HEK293 (cell line): Measurements from ENCODE around the gene NARF.

Source experiments
- CTCF ChIA-PET: fragments of 350-600 bp; formaldehyde crosslinking; extraction: SDS; loops from one replicate; lab custom pipeline; 2021; ENCODE audit warnings: antibody characterized with exemption; lab: Yijun Ruan, JAX
- POLR2A ChIA-PET: fragments of 300-600 bp; formaldehyde crosslinking; extraction: SDS; loops from one replicate; lab custom pipeline; 2020; ENCODE audit warnings: antibody characterized with exemption, inconsistent platforms; lab: Yijun Ruan, JAX
- H3K27ac ChIP-seq: fragments of 200-500 bp; sonication (Bioruptor generic); 2 replicates; pipeline ENCODE4 v1.5.1; 2014; ENCODE audit warnings: low read depth, low read length, control low read depth, inconsistent platforms; ENCODE audit errors: extremely low read depth
- H3K36me3 ChIP-seq, 2 experiments: fragments of 200-500 bp in 1 of 2; sonication (Bioruptor generic) in 1 of 2; 1 replicate in 1 of 2; 2 replicates in 1 of 2; pipeline ENCODE4 v1.5.1; 2014 to 2017; ENCODE audit warnings: inconsistent platforms in 2 of 2, low read length in 2 of 2; ENCODE audit not compliant: control insufficient read depth in 2 of 2, insufficient read depth in 1 of 2
- H3K4me1 ChIP-seq: fragments of 200-500 bp; sonication (Bioruptor generic); 2 replicates; pipeline ENCODE4 v1.5.1; 2014; ENCODE audit warnings: mild to moderate bottlenecking, low read length, inconsistent platforms; ENCODE audit not compliant: control insufficient read depth, insufficient read depth
- H3K4me3 ChIP-seq: 2 replicates; pipeline ENCODE4 v1.5.1; 2011; ENCODE audit warnings: low read depth, mild to moderate bottlenecking, control low read depth, low read length, moderate library complexity
- H3K9me3 ChIP-seq: fragments of 200-500 bp; sonication (Bioruptor generic); 2 replicates; pipeline ENCODE4 v1.5.1; 2014; ENCODE audit warnings: low read depth, low read length, inconsistent platforms; ENCODE audit not compliant: control insufficient read depth, insufficient read depth
- ATF2 ChIP-seq: fragments of 450-650 bp; formaldehyde crosslinking; IDR thresholded peaks from 2 replicates; pipeline ENCODE4 v1.5.1; 2016; ENCODE audit warnings: missing biosample characterization, missing genetic modification characterization, low read depth
- HOXD13 ChIP-seq: sonication (generic); formaldehyde crosslinking; IDR thresholded peaks from 2 replicates; pipeline ENCODE4 v1.8.0; 2022; ENCODE audit warnings: missing genetic modification reagents, borderline replicate concordance
- KLF17 ChIP-seq: fragments of 450-650 bp; formaldehyde crosslinking; IDR thresholded peaks from 2 replicates; pipeline ENCODE4 v1.5.1; 2016; ENCODE audit warnings: missing biosample characterization, missing genetic modification characterization
- PRDM4 ChIP-seq: fragments of 450-650 bp; formaldehyde crosslinking; IDR thresholded peaks from 2 replicates; pipeline ENCODE4 v1.5.1; 2017; ENCODE audit warnings: missing biosample characterization, missing genetic modification characterization
- SP7 ChIP-seq: fragments of 450-650 bp; formaldehyde crosslinking; IDR thresholded peaks from 2 replicates; pipeline ENCODE4 v1.5.1; 2016; ENCODE audit warnings: missing biosample characterization, missing genetic modification characterization
- TCF7L2 ChIP-seq: IDR thresholded peaks from 2 replicates; pipeline ENCODE4 v1.6.1; 2011; ENCODE audit warnings: low read depth, mild to moderate bottlenecking, inconsistent platforms, low read length, moderate library complexity, borderline replicate concordance
- ZBTB17 ChIP-seq: fragments of 450-650 bp; formaldehyde crosslinking; IDR thresholded peaks from 2 replicates; pipeline ENCODE4 v1.5.1; 2016; ENCODE audit warnings: missing biosample characterization, missing genetic modification characterization
- ZFHX2 ChIP-seq: fragments of 450-650 bp; formaldehyde crosslinking; conservative IDR thresholded peaks from 2 replicates; pipeline ENCODE4 v1.5.1; 2016; ENCODE audit warnings: missing biosample characterization, missing genetic modification characterization
- ZFP3 ChIP-seq: fragments of 450-650 bp; formaldehyde crosslinking; IDR thresholded peaks from 2 replicates; pipeline ENCODE4 v1.5.1; 2016; ENCODE audit warnings: low read depth, missing biosample characterization, missing genetic modification characterization
- ZNF10 ChIP-seq: fragments of 450-650 bp; formaldehyde crosslinking; IDR thresholded peaks from 2 replicates; pipeline ENCODE4 v1.5.1; 2017; ENCODE audit warnings: missing biosample characterization, missing genetic modification characterization
- ZNF174 ChIP-seq: fragments of 450-650 bp; formaldehyde crosslinking; IDR thresholded peaks from 2 replicates; pipeline ENCODE4 v1.5.0; 2017; ENCODE audit warnings: missing biosample characterization, mild to moderate bottlenecking, missing genetic modification characterization
- ZNF214 ChIP-seq: fragments of 450-650 bp; formaldehyde crosslinking; IDR thresholded peaks from 2 replicates; pipeline ENCODE4 v1.5.1; 2017; ENCODE audit warnings: missing biosample characterization, mild to moderate bottlenecking, missing genetic modification characterization, borderline replicate concordance
- ZNF302 ChIP-seq: fragments of 450-650 bp; formaldehyde crosslinking; IDR thresholded peaks from 2 replicates; pipeline ENCODE4 v1.5.1; 2016; ENCODE audit warnings: missing biosample characterization, missing genetic modification characterization, low read depth
- ZNF37A ChIP-seq: fragments of 450-650 bp; IDR thresholded peaks from 2 replicates; pipeline ENCODE4 v1.5.1; 2018; ENCODE audit warnings: missing biosample characterization, missing genetic modification characterization
- ZNF423 ChIP-seq: fragments of 450-650 bp; formaldehyde crosslinking; IDR thresholded peaks from 2 replicates; pipeline ENCODE4 v1.5.1; 2016; ENCODE audit warnings: missing biosample characterization, missing genetic modification characterization
- ZNF426 ChIP-seq: fragments of 450-650 bp; formaldehyde crosslinking; IDR thresholded peaks from 2 replicates; pipeline ENCODE4 v1.5.1; 2017; ENCODE audit warnings: missing biosample characterization, missing genetic modification characterization, mild to moderate bottlenecking, inconsistent platforms, moderate library complexity
- ZNF624 ChIP-seq: fragments of 450-650 bp; formaldehyde crosslinking; IDR thresholded peaks from 2 replicates; pipeline ENCODE4 v1.5.1; 2017; ENCODE audit warnings: missing biosample characterization, missing genetic modification characterization
- ZNF76 ChIP-seq: fragments of 450-650 bp; formaldehyde crosslinking; IDR thresholded peaks from 2 replicates; pipeline ENCODE4; 2016; ENCODE audit warnings: low read depth, missing biosample characterization, missing genetic modification characterization, borderline replicate concordance

Gene NARF

DNA sequence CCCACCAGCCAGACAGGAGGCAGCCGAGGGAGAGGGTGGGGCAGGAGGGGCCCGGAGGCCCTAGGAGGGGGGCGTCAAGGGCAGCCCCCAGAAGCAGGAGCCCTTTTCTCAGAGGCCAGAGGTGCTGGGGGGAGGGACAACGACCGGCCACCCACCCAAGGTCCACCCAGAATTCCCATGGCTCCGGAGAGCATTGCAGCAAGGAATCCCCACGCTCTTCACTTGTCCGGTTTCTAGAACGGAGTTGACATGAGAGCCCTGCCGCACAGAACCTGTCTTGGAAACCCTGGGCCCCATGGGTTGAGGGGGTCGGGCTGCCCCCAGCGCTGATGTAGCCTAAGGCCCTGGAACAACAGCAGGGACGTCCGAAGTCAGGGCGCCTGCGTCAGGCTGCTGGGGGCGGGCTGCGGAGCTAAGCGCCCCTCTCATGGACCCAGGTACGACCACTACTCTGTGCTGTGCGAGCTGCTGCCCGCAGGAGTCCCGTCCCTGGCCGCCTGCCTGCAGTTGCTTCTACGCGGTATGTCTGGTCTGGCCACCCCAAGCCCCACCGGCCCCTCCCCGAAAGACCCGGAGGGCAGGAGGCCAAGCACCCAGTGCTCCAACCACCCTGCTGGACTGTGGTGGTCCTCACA is 19.2 kb upstream of the NARF start:
- H3K27ac ChIP-seq: no peak overlapping the region
- no peak overlapping the region for H3K4me3 ChIP-seq
- H3K36me3 ChIP-seq: peaks cover 0 to 52% of the 10 kb centered on the region in 2 experiments; a peak in 1 of 3 replicates
- POLR2A ChIA-PET: no interaction called here
- CTCF ChIA-PET: interaction anchor here (0.5 to 2.0 kb wide), 2 partner anchors 15 to 140 kb away, joined by 3 to 8 read pairs; no protein-coding TSS in a partner anchor
- TF ChIP-seq TCF7L2: no peak
- no peak for TF ChIP-seq ZNF174
- TF ChIP-seq ZNF302: no peak
- TF ChIP-seq PRDM4 (tag by site-specific recombination): no peak
- no peak for TF ChIP-seq ZFP3 (tag by site-specific recombination)
- TF ChIP-seq ZFHX2 (tag by site-specific recombination): no peak
- TF ChIP-seq ZNF423 (tag by site-specific recombination): no peak
- no peak for TF ChIP-seq KLF17
- no peak for TF ChIP-seq ATF2
- no peak for TF ChIP-seq ZNF214 (tag by site-specific recombination)
- TF ChIP-seq SP7 (tag by site-specific recombination): no peak
- no peak for TF ChIP-seq ZBTB17
- no peak for TF ChIP-seq ZNF76 (tag by site-specific recombination)
- TF ChIP-seq ZNF10 (tag by site-specific recombination): no peak
- no peak for TF ChIP-seq ZNF624 (tag by site-specific recombination)
- TF ChIP-seq ZNF426 (tag by site-specific recombination): no peak
- H3K9me3 ChIP-seq: no peaks in the 10 kb centered on the region
- H3K4me1 ChIP-seq: no peaks in the 10 kb centered on the region

- CTCF ChIA-PET: interaction anchor here (2.0 kb wide), 1 partner anchor 15 kb away, joined by 8 read pairs; no protein-coding TSS in a partner anchor
- POLR2A ChIA-PET: no interaction called here
- Histone ChIP-seq H3K4me1 (no peaks in the 10 kb centered on the region), H3K36me3 (peaks cover 0 to 58% of the 10 kb centered on the region in 2 experiments; a peak in 1 of 3 replicates), H3K27ac (no peak overlapping the region), H3K4me3 (no peak overlapping the region), H3K9me3 (no peaks in the 10 kb centered on the region)
- TF ChIP-seq ZNF37A (tag by site-specific recombination): no peak
- TF ChIP-seq HOXD13: no peak
These were observed 18.6 kb upstream of the NARF start for GRCh38 chr17:82439829-82440365.
